Measurements from ENCODE around the gene MAP3K12. TPM values are rescaled to one million over a fixed set of nuclear protein-coding genes. Genes with fewer than 3 reads are reported as not detected.

The MAP3K12 gene
- polyA plus RNA-seq, 1 donor from 2014 or later: 82.0 TPM

DNA sequence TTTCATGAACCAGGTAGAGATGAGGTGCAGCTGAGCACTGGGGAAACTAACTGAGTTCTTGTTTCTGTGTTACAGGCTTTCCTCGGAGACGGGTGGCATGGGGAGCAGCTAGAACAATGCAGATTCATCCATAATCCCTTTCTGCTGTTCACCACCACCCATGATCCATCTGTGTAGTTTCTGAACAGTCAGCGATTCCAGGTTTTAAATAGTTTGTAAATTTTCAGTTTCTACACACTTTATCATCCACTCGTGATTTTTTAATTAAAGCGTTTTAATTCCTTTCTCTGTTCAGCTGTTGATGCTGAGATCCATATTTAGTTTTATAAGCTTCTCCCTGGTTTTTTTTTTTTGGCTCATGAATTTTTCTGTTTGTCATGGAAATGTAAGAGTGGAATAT, 19.9 kb downstream of the MAP3K12 start:
- Histone ChIP-seq H3K27me3 (ENCODE audit: insufficient read depth, low read depth, low read length) (no peaks in the 10 kb centered on the region), H3K9me3 (ENCODE audit: low read length) (no peaks in the 10 kb centered on the region), H3F3A (ENCODE audit: insufficient read depth, low read length, poor library complexity, severe bottlenecking) (no peaks in the 10 kb centered on the region), H3K4me2 (ENCODE audit: low read length) (no peak overlapping the region), H4K20me1 (ENCODE audit: insufficient read depth) (peaks cover 10% of the 10 kb centered on the region), H2AFZ (ENCODE audit: low read depth, low read length) (no peak overlapping the region), H3K9ac (ENCODE audit: low read length) (no peak overlapping the region), H3K79me2 (replicated peaks; ENCODE audit: insufficient read depth, low read length) (peaks cover 10% of the 10 kb centered on the region), H3K27ac (ENCODE audit: low read length) (no peak overlapping the region), H3K4me3 (ENCODE audit: low read length) (no peak overlapping the region), H3K9me2 (ENCODE audit: insufficient read depth, low read length) (no peaks in the 10 kb centered on the region), H3K36me3 (ENCODE audit: insufficient read depth, low read length) (peaks cover 5% of the 10 kb centered on the region)
- no peak for TF ChIP-seq RAD21 (conservative IDR thresholded peaks at IDR 0.05)
- no peak for TF ChIP-seq MXI1 (conservative IDR thresholded peaks at IDR 0.05; ENCODE audit: poor library complexity, severe bottlenecking)
- no peak for TF ChIP-seq POLR2AphosphoS5 (IDR thresholded peaks at IDR 0.05)
- no peak for TF ChIP-seq EZH2 (IDR thresholded peaks at IDR 0.05; ENCODE audit: borderline replicate concordance, insufficient read depth, low read length, poor library complexity, severe bottlenecking)
- TF ChIP-seq TAF1 (IDR thresholded peaks at IDR 0.05; ENCODE audit: low read depth): no peak
- TF ChIP-seq SMC3 (conservative IDR thresholded peaks at IDR 0.05; ENCODE audit: poor library complexity): no peak

DNA sequence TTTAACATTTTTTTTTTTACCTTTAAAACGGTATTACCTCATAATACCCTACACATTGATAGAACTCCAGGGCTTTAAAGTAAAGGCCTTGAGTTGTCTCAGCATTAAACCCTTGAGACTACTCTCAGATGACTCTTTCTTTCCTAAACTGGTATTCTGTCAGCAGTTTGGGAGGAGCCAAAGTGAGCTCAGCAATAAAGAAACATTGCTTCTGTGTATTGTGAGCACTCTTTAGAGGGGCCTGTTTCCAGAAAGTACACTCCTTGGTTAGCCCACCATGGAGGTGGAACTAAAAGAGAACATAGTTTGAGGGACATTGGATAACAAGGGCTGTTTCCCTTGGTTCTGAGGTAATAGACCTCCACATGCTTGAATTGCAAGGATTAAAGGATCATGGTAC, 20.4 kb downstream of the MAP3K12 start:
- H3K9ac ChIP-seq (ENCODE audit: low read length): no peak overlapping the region
- TF ChIP-seq, protein P1, sequence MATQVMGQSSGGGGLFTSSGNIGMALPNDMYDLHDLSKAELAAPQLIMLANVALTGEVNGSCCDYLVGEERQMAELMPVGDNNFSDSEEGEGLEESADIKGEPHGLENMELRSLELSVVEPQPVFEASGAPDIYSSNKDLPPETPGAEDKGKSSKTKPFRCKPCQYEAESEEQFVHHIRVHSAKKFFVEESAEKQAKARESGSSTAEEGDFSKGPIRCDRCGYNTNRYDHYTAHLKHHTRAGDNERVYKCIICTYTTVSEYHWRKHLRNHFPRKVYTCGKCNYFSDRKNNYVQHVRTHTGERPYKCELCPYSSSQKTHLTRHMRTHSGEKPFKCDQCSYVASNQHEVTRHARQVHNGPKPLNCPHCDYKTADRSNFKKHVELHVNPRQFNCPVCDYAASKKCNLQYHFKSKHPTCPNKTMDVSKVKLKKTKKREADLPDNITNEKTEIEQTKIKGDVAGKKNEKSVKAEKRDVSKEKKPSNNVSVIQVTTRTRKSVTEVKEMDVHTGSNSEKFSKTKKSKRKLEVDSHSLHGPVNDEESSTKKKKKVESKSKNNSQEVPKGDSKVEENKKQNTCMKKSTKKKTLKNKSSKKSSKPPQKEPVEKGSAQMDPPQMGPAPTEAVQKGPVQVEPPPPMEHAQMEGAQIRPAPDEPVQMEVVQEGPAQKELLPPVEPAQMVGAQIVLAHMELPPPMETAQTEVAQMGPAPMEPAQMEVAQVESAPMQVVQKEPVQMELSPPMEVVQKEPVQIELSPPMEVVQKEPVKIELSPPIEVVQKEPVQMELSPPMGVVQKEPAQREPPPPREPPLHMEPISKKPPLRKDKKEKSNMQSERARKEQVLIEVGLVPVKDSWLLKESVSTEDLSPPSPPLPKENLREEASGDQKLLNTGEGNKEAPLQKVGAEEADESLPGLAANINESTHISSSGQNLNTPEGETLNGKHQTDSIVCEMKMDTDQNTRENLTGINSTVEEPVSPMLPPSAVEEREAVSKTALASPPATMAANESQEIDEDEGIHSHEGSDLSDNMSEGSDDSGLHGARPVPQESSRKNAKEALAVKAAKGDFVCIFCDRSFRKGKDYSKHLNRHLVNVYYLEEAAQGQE (IDR thresholded peaks at IDR 0.05; ENCODE audit: borderline replicate concordance): no peak
- TF ChIP-seq SMC3 (conservative IDR thresholded peaks at IDR 0.05; ENCODE audit: poor library complexity): no peak
- TF ChIP-seq MXI1 (conservative IDR thresholded peaks at IDR 0.05; ENCODE audit: poor library complexity, severe bottlenecking): no peak
- TF ChIP-seq POLR2AphosphoS5 (IDR thresholded peaks at IDR 0.05): no peak
- TF ChIP-seq TAF1 (IDR thresholded peaks at IDR 0.05; ENCODE audit: low read depth): no peak
- TF ChIP-seq RAD21 (conservative IDR thresholded peaks at IDR 0.05): no peak
- TF ChIP-seq, protein P2, sequence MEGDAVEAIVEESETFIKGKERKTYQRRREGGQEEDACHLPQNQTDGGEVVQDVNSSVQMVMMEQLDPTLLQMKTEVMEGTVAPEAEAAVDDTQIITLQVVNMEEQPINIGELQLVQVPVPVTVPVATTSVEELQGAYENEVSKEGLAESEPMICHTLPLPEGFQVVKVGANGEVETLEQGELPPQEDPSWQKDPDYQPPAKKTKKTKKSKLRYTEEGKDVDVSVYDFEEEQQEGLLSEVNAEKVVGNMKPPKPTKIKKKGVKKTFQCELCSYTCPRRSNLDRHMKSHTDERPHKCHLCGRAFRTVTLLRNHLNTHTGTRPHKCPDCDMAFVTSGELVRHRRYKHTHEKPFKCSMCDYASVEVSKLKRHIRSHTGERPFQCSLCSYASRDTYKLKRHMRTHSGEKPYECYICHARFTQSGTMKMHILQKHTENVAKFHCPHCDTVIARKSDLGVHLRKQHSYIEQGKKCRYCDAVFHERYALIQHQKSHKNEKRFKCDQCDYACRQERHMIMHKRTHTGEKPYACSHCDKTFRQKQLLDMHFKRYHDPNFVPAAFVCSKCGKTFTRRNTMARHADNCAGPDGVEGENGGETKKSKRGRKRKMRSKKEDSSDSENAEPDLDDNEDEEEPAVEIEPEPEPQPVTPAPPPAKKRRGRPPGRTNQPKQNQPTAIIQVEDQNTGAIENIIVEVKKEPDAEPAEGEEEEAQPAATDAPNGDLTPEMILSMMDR (IDR thresholded peaks at IDR 0.05; ENCODE audit: poor library complexity, severe bottlenecking): no peak
- TF ChIP-seq EP300 (conservative IDR thresholded peaks at IDR 0.05; ENCODE audit: poor library complexity, severe bottlenecking): no peak
- no peaks in the 10 kb centered on the region for H3K9me3 ChIP-seq (ENCODE audit: low read length)
- peaks cover 5% of the 10 kb centered on the region for H3K36me3 ChIP-seq (ENCODE audit: insufficient read depth, low read length)
- H3K4me2 ChIP-seq (ENCODE audit: low read length): no peak overlapping the region
- no peak overlapping the region for H3K27ac ChIP-seq (ENCODE audit: low read length)
- no peaks in the 10 kb centered on the region for H3F3A ChIP-seq (ENCODE audit: insufficient read depth, low read length, poor library complexity, severe bottlenecking)
- H3K9me2 ChIP-seq (ENCODE audit: insufficient read depth, low read length): no peaks in the 10 kb centered on the region
- no peak overlapping the region for H2AFZ ChIP-seq (ENCODE audit: low read depth, low read length)
- H4K20me1 ChIP-seq (ENCODE audit: insufficient read depth): peaks cover 10% of the 10 kb centered on the region
- no peaks in the 10 kb centered on the region for H3K27me3 ChIP-seq (ENCODE audit: insufficient read depth, low read depth, low read length)
- H3K4me3 ChIP-seq (ENCODE audit: low read length): no peak overlapping the region
- H3K79me2 ChIP-seq (replicated peaks; ENCODE audit: insufficient read depth, low read length): peaks cover 14% of the 10 kb centered on the region

Data from neural cell (in vitro differentiated cells).